Activated CD4-positive, alpha-beta T cell treated with anti-CD3 and anti-CD28 coated beads, Interleukin-2, amount 50 U/mL, for 16 hours (primary cell): Measurements from ENCODE around the gene TUFT1.
"Not testable (repeated sequence)": the region's sequence is repeated elsewhere in the genome, so short reads cannot be mapped to it uniquely, and the experiment has no call there.

Source experiments
- DNase-seq: peaks from one replicate; pipeline ENCODE4 v3.0.0-alpha.2; 2020

TUFT1 gene

GRCh38 chr1:151512801-151513625 lies 27.1 kb upstream of the TUFT1 start:
- no peak for DNase-seq

GRCh38 chr1:151513626-151514121 lies 26.4 kb upstream of the TUFT1 start:
- DNase-seq: no peak

GRCh38 chr1:151514366-151514765 lies 25.7 kb upstream of the TUFT1 start:
- no peak for DNase-seq

- DNase-seq: no peak
Measured at GRCh38 chr1:151515265-151515664, 24.8 kb upstream of the TUFT1 start.

GRCh38 chr1:151516031-151516511 lies 24.0 kb upstream of the TUFT1 start:
- no peak for DNase-seq

GRCh38 chr1:151518431-151518830 lies 21.7 kb upstream of the TUFT1 start:
- DNase-seq: no peak

GRCh38 chr1:151518936-151519335 lies 21.2 kb upstream of the TUFT1 start:
- DNase-seq: no peak

- no peak for DNase-seq
Measured at GRCh38 chr1:151519667-151520066, 20.4 kb upstream of the TUFT1 start.

GRCh38 chr1:151520359-151520758 lies 19.8 kb upstream of the TUFT1 start:
- DNase-seq: no peak

GRCh38 chr1:151522427-151522826 lies 17.7 kb upstream of the TUFT1 start:
- not testable (repeated sequence) for DNase-seq

GRCh38 chr1:151523326-151523725 lies 16.8 kb upstream of the TUFT1 start:
- no peak for DNase-seq

GRCh38 chr1:151524736-151525135 lies 15.4 kb upstream of the TUFT1 start:
- no peak for DNase-seq

- DNase-seq: no peak
Measured at GRCh38 chr1:151526735-151527525, 13.2 kb upstream of the TUFT1 start.

GRCh38 chr1:151529211-151529702 lies 10.9 kb upstream of the TUFT1 start:
- no peak for DNase-seq

GRCh38 chr1:151529781-151530180 lies 10.3 kb upstream of the TUFT1 start:
- DNase-seq: no peak

- DNase-seq: no peak
Measured at GRCh38 chr1:151530461-151530860, 9.6 kb upstream of the TUFT1 start.

- no peak for DNase-seq
Measured at GRCh38 chr1:151533870-151534269, 6.2 kb upstream of the TUFT1 start.

- peak; percentile 73 for DNase-seq
Measured at GRCh38 chr1:151534662-151535278, 5.3 kb upstream of the TUFT1 start.

GRCh38 chr1:151535326-151536271 lies 4.5 kb upstream of the TUFT1 start:
- DNase-seq: no peak

- no peak for DNase-seq
Measured at GRCh38 chr1:151536499-151536898, 3.6 kb upstream of the TUFT1 start.

GRCh38 chr1:151537112-151537511 lies 3.0 kb upstream of the TUFT1 start:
- no peak for DNase-seq
